GM08714 (cell line): ENCODE results near the gene ARHGEF19.
"Not testable (repeated sequence)": the region's sequence is repeated elsewhere in the genome, so short reads cannot be mapped to it uniquely, and the experiment has no call there.

Experiments
- H3K4me3 ChIP-seq: fragments of 200-500 bp; sonication (Bioruptor generic); 2 replicates; pipeline ENCODE4 v1.5.1; 2014; ENCODE audit warnings: mild to moderate bottlenecking, low read length, inconsistent platforms
- ZNF274 ChIP-seq: IDR thresholded peaks from 2 replicates; pipeline ENCODE4 v1.6.1; 2012; ENCODE audit warnings: mild to moderate bottlenecking, low read depth, low read length

Gene ARHGEF19

DNA sequence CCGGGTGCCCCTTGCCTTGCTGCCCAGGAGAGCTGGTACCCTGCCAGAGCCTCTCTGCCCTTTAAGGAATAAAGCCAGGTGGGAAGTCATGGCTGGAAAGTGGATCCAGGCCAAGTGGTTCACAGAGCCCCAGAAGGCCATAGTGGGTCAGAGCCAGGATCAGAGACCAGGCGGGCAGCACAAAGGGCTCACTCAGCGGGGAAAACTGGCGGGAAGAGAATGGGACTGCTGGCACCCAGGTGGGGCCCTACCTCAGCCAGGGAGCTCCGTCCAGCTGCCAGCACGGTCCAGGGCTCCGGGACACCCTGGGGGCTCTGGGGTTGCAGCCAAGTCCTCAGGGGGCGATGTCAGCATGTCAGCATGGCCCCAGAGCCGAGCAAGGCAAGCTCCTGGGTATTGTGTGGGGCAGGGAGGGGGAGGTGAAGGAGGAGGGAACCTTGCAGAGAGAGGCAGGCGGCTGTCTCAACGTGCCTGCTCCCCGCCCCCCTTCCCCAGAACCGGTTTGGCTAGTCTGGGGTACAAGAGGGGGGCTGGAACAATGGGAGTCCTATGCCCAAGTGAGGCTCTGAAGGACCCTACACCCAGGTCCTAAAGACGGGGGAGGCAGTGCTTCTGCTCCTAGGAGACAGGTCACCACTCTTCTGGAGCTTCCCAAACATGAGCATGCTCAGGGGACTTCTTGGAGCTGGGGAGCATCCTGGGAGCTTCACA lies at the start of gene ARHGEF19:
Gene ARHGEF19, minus strand, starts transcription at position 402 of the 711 bp plus-strand sequence. CDS start 3,598 bp downstream, outside the sequence.
- TF ChIP-seq ZNF274, result no peak
- no peak within 1 kb of the TSS for H3K4me3 ChIP-seq

DNA sequence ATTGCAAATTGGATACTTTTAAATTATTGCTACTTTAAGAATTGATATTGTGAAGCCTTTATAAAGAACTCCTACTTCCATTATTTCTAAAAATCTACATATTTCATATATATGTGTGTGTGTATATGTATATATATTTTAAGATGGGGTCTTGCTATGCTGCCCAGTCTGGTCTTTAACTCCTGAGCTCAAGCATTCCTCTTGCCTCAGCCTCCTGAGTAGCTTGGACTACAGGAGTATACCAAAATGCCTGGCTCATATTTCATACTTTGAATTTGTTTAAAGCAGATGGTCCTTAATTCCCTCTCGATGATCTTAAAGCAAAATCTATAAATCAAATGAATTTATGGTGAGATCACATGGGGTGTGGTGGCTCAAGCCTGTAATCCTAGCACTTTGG lies 49.6 kb upstream of the ARHGEF19 start:
- no peak for TF ChIP-seq ZNF274
- H3K4me3 ChIP-seq, result no peak overlapping the region

DNA sequence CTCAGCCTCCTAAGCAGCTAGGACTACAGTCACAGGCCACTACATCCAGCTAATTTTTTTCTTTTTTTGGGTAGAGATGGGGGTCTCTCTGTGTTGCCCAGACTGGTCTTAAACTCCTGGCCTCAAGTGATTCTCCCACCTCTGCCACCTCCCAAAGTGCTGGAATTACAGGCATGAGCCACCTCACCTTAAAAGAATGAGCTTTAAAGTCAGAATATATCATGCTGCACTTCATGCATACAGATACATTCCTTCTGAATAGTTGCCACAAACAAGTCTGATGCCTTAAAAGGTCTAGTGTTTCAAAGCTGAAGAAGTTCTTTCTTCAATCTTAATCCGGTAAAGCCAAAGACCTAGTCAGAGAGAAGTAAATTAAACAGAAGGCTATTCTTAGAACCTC lies 48.4 kb upstream of the ARHGEF19 start:
- no peak for TF ChIP-seq ZNF274
- H3K4me3 ChIP-seq, result no peak overlapping the region

DNA sequence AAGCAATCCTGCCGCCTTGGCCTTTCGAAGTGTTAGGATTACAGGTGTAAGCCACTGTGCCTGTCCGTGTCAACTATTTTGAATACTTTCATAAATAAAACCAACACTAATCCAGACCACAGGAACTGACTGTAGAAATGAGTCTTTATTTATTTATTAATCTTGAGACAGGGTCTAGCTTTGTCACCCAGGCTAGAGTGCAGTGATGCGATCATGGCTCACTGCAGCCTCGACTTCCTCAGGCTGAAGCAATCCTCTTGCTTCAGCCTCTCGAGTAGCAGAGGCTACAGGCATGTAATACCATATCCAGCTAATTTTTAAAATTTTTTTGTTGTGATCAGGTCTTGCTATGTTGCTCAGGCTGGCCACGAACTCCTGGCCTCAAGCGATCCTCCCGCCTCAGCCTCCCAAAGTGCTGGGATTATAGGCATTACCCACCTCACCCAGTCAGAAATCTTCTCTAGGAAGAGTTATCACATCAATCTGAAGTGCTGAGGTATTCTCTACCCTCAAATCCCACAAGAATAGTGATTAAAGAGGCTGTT lies 46.2 kb upstream of the ARHGEF19 start:
- H3K4me3 ChIP-seq, result no peak overlapping the region
- TF ChIP-seq ZNF274, result no peak

DNA sequence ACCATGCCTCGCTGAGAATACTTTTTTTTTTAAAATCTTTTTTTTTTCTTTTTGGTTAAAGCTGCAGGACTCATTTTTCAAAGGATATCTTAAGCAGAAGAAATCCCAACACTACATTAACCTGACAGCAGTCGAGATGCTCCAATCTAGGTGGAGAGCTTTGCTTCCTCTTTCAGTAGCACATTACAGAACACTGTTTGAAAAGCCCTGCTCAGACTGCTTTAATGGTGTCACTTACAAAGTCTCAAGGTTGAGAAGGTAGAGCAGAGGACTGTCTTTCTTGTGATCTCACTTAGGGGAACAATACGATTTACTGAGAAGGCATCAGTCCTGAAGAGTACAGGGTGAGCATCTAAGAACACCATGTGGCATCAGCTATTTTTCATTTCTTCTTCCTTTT lies 45.5 kb upstream of the ARHGEF19 start:
- no peak overlapping the region for H3K4me3 ChIP-seq
- TF ChIP-seq ZNF274, result no peak

DNA sequence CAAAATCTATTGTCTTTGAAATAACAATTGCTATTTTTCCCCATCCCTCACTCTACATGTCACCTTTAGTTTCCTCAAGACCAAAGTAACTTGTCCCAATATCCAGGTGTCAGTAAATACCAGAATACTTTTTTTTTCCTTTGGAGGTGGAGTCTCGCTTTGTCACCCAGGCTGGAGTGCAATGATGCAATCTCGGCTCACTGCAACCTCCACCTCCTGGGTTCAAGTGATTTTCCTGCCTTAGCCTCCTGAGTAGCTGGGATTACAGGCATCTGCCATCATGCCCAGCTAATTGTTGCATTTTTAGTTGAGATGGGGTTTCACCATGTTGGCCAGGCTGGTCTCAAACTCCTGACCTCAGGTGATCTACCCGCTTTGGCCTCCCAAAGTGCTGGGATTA lies 45.1 kb upstream of the ARHGEF19 start:
- H3K4me3 ChIP-seq, result not testable (repeated sequence)

DNA sequence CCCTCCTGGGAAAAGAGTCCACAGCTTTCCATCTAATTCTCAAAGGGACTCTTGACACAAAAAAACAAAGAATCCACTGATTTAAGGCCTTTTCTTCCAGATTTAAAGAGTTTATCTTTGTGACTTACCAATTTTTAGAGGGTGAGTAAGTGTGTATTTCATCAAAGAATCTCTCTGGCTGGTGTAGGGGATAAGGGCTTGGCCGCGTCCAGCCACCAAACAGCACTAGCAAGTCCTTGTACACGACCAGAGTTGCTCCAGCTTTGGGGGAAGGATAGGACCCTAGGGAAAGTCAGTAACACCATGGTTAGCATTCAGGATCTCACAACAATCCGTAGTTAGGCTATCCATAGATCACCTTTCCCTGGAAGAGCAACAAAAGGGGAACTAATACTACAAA lies 44.0 kb upstream of the ARHGEF19 start:
- no peak overlapping the region for H3K4me3 ChIP-seq
- TF ChIP-seq ZNF274, result no peak

DNA sequence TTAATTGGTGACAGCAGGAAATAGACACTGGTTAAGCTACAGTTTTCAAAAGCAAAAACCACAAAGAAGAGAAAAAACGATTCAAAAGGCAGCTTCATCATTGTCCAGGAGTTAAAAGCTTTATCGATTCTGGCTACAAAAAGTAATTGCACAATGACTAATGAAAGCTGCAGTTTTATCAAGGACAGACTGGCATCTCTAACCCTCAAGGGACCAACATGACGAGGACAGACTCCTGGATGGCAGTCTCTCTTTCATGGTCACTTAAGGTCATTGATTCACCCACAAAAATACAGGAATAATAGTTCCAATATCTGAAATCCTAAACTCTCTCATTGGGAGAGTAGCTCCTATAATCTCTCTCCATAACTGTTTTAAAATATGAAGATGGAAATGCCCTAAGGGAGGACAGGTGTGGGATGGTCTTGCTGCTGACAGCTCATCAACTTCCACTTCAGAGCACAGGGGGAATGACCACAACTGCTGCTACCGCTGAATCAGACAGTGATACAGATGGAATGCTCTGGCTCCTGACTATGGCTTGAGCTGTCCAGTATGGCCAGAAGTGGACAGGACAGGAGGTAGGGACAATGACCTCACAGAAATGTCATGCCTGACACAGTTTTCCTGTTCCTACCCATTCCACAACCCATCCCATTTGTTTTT lies 41.9 kb upstream of the ARHGEF19 start:
- H3K4me3 ChIP-seq, result no peak overlapping the region
- no peak for TF ChIP-seq ZNF274

DNA sequence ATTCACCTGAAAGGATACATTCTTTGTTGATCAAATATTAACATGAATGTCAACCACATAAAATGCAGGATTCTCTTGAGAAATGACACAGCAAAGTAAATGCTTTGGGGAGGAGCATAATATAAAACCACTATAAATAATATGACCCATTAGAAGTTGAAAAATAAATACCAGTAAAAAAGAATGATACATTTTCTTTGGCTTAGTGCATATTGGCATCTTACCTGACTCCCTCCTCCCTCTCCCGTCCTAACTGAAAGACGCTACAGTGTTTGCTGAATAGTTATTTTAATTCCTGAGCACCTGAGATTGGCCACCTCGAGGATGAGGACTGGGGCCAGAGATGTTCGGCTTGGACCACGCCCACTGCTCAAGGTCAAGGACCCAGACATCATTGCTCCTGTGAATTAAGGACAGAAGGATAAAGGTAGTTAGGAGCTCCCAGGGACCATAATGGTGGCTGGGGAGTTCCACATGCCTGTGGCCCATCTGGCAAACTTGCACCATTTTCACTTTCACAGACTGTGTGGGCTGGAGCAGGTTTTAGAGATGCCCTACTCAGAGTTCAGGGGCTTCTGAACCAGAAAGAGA lies 41.0 kb upstream of the ARHGEF19 start:
- H3K4me3 ChIP-seq, result no peak overlapping the region
- TF ChIP-seq ZNF274, result no peak

DNA sequence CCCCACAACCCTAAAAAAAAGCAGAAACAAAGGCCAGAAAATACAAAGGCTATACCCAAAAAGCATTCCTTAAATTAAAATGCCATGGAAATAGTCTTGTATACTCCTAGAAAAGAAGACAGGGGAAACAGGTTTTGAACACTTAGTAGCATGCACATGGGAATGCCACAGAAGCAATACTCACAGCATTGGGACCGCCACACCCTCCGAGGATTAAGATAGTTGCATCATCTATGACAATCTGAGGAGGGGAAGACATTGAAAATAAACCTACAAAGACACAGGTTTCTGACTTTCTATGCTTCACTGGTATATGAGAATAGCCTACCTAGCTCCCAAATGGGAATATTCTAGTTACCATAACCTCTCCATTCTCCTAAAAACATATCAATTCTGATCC lies 40.5 kb upstream of the ARHGEF19 start:
- no peak for TF ChIP-seq ZNF274
- H3K4me3 ChIP-seq, result no peak overlapping the region

DNA sequence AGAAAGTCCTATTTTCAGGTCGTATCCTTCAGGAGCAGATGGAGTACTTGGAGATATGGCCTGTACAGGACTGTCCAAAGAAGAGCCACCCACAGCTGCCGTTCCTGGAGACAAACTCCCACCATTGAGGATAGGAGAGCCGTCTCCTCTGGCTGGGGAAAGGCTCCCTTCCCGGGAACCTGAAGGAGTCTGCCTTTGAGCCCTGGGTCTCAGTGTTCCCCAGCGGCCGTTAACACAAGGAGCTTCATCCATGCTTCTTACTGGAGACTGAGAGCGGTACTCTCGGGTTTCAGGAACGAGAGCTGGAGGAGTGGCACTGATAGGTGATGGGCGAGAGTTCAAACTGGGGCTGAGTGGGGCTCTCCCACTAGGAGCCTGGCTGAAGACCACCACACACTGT lies 38.9 kb upstream of the ARHGEF19 start:
- no peak for TF ChIP-seq ZNF274
- no peak overlapping the region for H3K4me3 ChIP-seq

DNA sequence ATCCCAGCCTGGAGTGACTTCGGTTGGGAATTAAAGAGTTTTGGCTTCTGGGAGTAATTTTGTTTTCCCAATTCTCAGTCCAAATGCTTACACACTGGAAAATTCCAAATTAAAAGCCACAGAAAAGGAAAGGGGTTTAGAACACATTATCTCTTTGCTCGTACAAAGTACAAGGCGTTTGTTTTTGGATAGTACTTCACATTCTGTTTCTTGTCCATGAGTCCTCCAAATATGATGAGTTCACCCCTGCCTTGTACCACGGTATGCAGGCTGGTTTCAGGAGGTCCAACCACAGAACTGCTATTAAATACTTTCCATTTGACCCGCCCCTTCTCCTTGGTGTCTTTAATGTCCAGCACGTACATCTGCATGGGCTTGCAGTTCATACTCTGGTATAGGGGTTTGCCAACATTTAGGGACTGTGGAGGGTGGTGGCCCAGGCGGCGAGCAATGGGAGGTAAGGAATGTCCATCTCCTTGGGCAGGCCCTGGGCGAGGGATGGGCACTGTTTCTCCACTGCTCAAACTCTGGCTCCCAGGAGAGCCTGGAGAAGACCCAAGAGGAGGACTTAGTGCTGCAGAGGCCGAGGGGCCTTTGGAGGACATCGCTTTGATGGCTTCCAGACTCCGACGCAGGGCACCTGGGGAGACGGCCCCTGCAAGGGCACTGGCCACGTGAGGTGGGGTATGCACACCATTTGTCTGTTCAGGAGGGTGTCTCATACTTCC lies 38.2 kb upstream of the ARHGEF19 start:
- no peak for TF ChIP-seq ZNF274
- H3K4me3 ChIP-seq, result no peak overlapping the region

DNA sequence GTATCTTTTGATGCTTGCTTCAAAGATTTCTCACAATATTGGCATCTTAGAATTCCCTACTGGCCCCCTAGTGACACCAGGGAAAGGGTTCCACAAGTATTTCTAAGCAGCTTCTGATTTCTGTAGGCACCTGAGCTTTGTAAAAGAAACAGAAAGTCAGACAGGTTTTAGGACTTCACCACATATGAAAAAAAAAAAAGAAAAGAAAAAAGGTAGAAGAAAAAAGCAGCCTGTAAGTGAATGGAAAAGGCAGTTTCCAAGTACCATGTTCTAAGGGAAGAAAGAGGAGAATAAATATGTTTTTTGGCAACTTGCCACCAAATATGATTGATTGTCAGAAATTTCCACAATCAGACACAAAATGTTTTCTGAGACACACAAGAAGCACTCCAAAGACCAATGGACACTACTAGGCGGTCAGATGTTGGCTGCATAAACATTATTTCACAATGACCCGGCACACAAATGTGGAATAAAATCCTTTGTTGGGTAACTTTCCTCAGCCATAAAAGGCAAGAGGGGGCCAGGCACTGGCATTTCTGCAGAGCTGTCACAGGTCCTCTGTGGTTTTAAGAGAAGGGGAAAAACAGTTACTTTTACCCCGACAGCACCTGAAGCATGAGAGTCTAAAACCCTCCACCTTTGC lies 37.3 kb upstream of the ARHGEF19 start:
- TF ChIP-seq ZNF274, result no peak

More for the DNA sequence above, 37.3 kb upstream of the ARHGEF19 start:
- H3K4me3 ChIP-seq, result no peak overlapping the region
